PC-9 (cell line): ENCODE data around the gene MMP7. TPM values are rescaled to one million over a fixed set of nuclear protein-coding genes. Genes with fewer than 3 reads are reported as not detected.

Experiments used
- BruUV-seq: library from RNA; stranded (reverse); fragments of 400-500 nt; replicated peaks from 2 replicates; lab custom pipeline; 2021; lab: Mats Ljungman, UMichigan
- CTCF ChIA-PET: fragments of 300-600 bp; sonication (Branson Sonifier 250); formaldehyde crosslinking; loops from one replicate; lab custom pipeline; 2022; ENCODE audit warnings: antibody characterized with exemption; lab: Charles Lee
- POLR2A ChIA-PET: fragments of 300-600 bp; sonication (Branson Sonifier 250); formaldehyde crosslinking; loops from one replicate; lab custom pipeline; 2022; ENCODE audit warnings: antibody characterized with exemption; ENCODE audit not compliant: unreplicated experiment; lab: Charles Lee
- DNase-seq, 2 experiments: peaks; one replicate each; pipeline versions ENCODE4 v3.0.0 to v3.0.0-alpha.2; 2015 to 2022; ENCODE audit warnings: mixed read lengths in 1 of 2
- H2AFZ ChIP-seq: fragments of 200-600 bp; sonication (generic); 2 replicates; pipeline ENCODE4 v1.8.1; 2017; ENCODE audit warnings: antibody characterized with exemption
- H3F3A ChIP-seq: fragments of 200-600 bp; sonication (generic); 2 replicates; pipeline ENCODE4 v1.8.1; 2017; ENCODE audit warnings: antibody characterized with exemption, mild to moderate bottlenecking, low read depth; ENCODE audit not compliant: insufficient read depth
- H3K27ac ChIP-seq: fragments of 200-600 bp; sonication (generic); 2 replicates; pipeline ENCODE4 v1.6.1; 2016; ENCODE audit warnings: mixed run types
- H3K27me3 ChIP-seq: fragments of 200-600 bp; sonication (generic); 2 replicates; pipeline ENCODE4 v1.6.1; 2016; ENCODE audit warnings: low read depth, mixed run types; ENCODE audit not compliant: insufficient read depth
- H3K36me3 ChIP-seq: fragments of 200-600 bp; sonication (generic); 2 replicates; pipeline ENCODE4 v1.6.1; 2016; ENCODE audit warnings: low read depth, mixed run types
- H3K4me1 ChIP-seq: fragments of 200-600 bp; sonication (generic); replicated peaks from 2 replicates; pipeline ENCODE4 v1.6.1; 2016; ENCODE audit warnings: mixed run types; ENCODE audit not compliant: insufficient read depth
- H3K4me2 ChIP-seq: fragments of 200-600 bp; sonication (generic); 2 replicates; pipeline ENCODE4 v1.6.1; 2017; ENCODE audit warnings: mixed run types
- H3K4me3 ChIP-seq: fragments of 200-600 bp; sonication (generic); 2 replicates; pipeline ENCODE4 v1.6.1; 2016; ENCODE audit warnings: mixed run types
- H3K79me2 ChIP-seq: fragments of 200-600 bp; sonication (generic); 2 replicates; pipeline ENCODE4 v1.6.1; 2017; ENCODE audit warnings: low read depth, mixed run types
- H3K9me2 ChIP-seq: fragments of 200-600 bp; sonication (generic); 2 replicates; pipeline ENCODE4 v1.8.1; 2017; ENCODE audit warnings: mild to moderate bottlenecking; ENCODE audit not compliant: insufficient read depth
- H3K9me3 ChIP-seq: fragments of 200-600 bp; sonication (generic); 2 replicates; pipeline ENCODE4 v1.8.1; 2016; ENCODE audit warnings: low read depth; ENCODE audit not compliant: insufficient read depth
- H4K20me1 ChIP-seq: fragments of 200-600 bp; sonication (generic); 2 replicates; pipeline ENCODE4 v1.8.1; 2017; ENCODE audit not compliant: insufficient read depth
- CTCF ChIP-seq: fragments of 200-600 bp; sonication (generic); conservative IDR thresholded peaks from 2 replicates; pipeline ENCODE4 v1.6.1; 2017; ENCODE audit warnings: mixed run types, antibody characterized with exemption, mild to moderate bottlenecking, moderate library complexity
- EZH2 ChIP-seq: fragments of 200-600 bp; sonication (generic); IDR thresholded peaks from 2 replicates; pipeline ENCODE4 v1.8.0; 2017; ENCODE audit warnings: antibody characterized with exemption, low read depth
- intact Hi-C: fragments of 100-400 bp; cut with micrococcal nuclease; formaldehyde crosslinking; loops from one replicate; pipeline ENCODE4 v1.10.0; 2022; ENCODE audit not compliant: unreplicated experiment
- total RNA-seq: library from RNA; stranded (reverse); gene quantifications from 2 replicates; pipeline ENCODE4 v1.2.3, GENCODE V29; 2021

MMP7 gene
- total RNA-seq, 1 experiment from 2014 or later: 1.1 TPM

DNA sequence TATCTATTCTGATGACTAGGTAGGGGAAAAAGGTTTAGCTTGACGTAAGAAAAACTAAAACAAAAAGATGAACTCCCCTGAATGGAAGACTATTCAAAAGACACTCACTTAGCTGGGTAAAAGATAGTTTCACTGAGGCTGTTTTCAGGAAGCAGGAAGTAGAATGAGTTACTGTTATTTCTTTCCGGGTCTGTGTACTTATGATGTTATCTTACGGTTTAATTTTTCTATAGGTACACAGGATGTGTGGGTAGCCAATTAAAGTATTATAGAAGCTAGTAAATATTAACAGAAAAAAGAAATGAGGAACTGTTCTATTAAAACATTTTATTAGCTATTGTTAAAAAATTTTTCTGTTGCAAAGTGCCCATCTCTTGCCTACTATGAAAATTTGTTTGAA lies 45.8 kb upstream of the MMP7 start:
- H3K36me3 ChIP-seq: no peaks in the 10 kb centered on the region
- peaks cover 9% of the 10 kb centered on the region for H3K4me1 ChIP-seq
- H3K4me3 ChIP-seq: no peak overlapping the region
- H3K27me3 ChIP-seq: no peaks in the 10 kb centered on the region
- no peaks in the 10 kb centered on the region for H3K79me2 ChIP-seq
- H2AFZ ChIP-seq: no peak overlapping the region
- H3F3A ChIP-seq: no peaks in the 10 kb centered on the region
- no TSS peak for BruUV-seq
- no peak for TF ChIP-seq CTCF
- TF ChIP-seq EZH2: no peak
- H3K4me2 ChIP-seq: no peak overlapping the region
- H4K20me1 ChIP-seq: no peaks in the 10 kb centered on the region
- no peak for DNase-seq
- H3K27ac ChIP-seq: no peak overlapping the region
- 0 out of 2 replicates have a peak, but pooled peaks cover 5% of the 10 kb centered on the region for H3K9me3 ChIP-seq
- POLR2A ChIA-PET: no interaction called here
- CTCF ChIA-PET: no interaction called here
- no peaks in the 10 kb centered on the region for H3K9me2 ChIP-seq
- intact Hi-C loops: no loop called here

GRCh38 chr11:102575012-102575411 lies 44.5 kb upstream of the MMP7 start:
- intact Hi-C loops: no loop called here
- H3F3A ChIP-seq: no peaks in the 10 kb centered on the region
- H4K20me1 ChIP-seq: no peaks in the 10 kb centered on the region
- DNase-seq: no peak
- no TSS peak for BruUV-seq
- no peak overlapping the region for H3K27ac ChIP-seq
- peaks cover 5% of the 10 kb centered on the region for H3K4me1 ChIP-seq
- no peak for TF ChIP-seq EZH2
- no peak for TF ChIP-seq CTCF
- no peaks in the 10 kb centered on the region for H3K9me2 ChIP-seq
- H3K4me3 ChIP-seq: no peak overlapping the region
- 0 out of 2 replicates have a peak, but pooled peaks cover 5% of the 10 kb centered on the region for H3K9me3 ChIP-seq
- ChIA-PET CTCF (no interaction called here), POLR2A (interaction anchor here (0.6 to 0.7 kb wide), 2 partner anchors 11 to 582 kb away, joined by 3 read pairs; no protein-coding TSS in a partner anchor)
- no peak overlapping the region for H3K4me2 ChIP-seq
- H3K36me3 ChIP-seq: no peaks in the 10 kb centered on the region
- no peaks in the 10 kb centered on the region for H3K27me3 ChIP-seq
- no peaks in the 10 kb centered on the region for H3K79me2 ChIP-seq
- no peak overlapping the region for H2AFZ ChIP-seq

GRCh38 chr11:102573851-102574250 lies 43.3 kb upstream of the MMP7 start:
- Histone ChIP-seq H3K27ac (no peak overlapping the region), H3F3A (no peaks in the 10 kb centered on the region), H3K79me2 (no peaks in the 10 kb centered on the region), H3K4me2 (no peak overlapping the region), H3K9me3 (peaks cover 11% of the 10 kb centered on the region), H3K27me3 (no peaks in the 10 kb centered on the region), H2AFZ (no peak overlapping the region), H3K4me1 (no peaks in the 10 kb centered on the region), H3K4me3 (no peak overlapping the region), H4K20me1 (no peaks in the 10 kb centered on the region), H3K9me2 (no peaks in the 10 kb centered on the region), H3K36me3 (no peaks in the 10 kb centered on the region)
- no peak for DNase-seq
- ChIA-PET POLR2A (no interaction called here), CTCF (no interaction called here)
- intact Hi-C loops: no loop called here
- TF ChIP-seq CTCF (no peak), EZH2 (no peak)
- no TSS peak for BruUV-seq
